Endothelial cell of umbilical vein (primary cell): ENCODE results near the gene EZR. TPM values are rescaled to one million over a fixed set of nuclear protein-coding genes. Genes with fewer than 3 reads are reported as not detected.

ENCODE experiments used
- BruUV-seq: library from RNA; stranded (reverse); fragments of 400-500 nt; replicated peaks from 2 replicates; lab custom pipeline; 2021; lab: Mats Ljungman, UMichigan
- CTCF ChIA-PET: fragments of 300-600, 350-600 bp; sonication (Branson Sonifier 250); formaldehyde crosslinking; loops from one replicate; lab custom pipeline; 2021; ENCODE audit warnings: antibody characterized with exemption, inconsistent platforms; lab: Charles Lee
- POLR2A ChIA-PET: fragments of 300-600, 350-600 bp; sonication (Branson Sonifier 250); formaldehyde crosslinking; loops from one replicate; lab custom pipeline; 2021; ENCODE audit warnings: antibody characterized with exemption, inconsistent platforms; lab: Charles Lee
- DNase-seq: peaks from one replicate; pipeline ENCODE4 v3.0.0-alpha.2; 2011; ENCODE audit warnings: low read depth, low spot score
- FAIRE-seq: peaks from 2 replicates; lab custom pipeline; 2011; peaks lifted over from hg19 to GRCh38; lab: Jason Lieb, UNC
- H2AFZ ChIP-seq: 2 replicates; pipeline ENCODE4 v1.6.0; 2012; ENCODE audit warnings: low read depth, low read length, control low read depth, inconsistent platforms
- H3K27ac ChIP-seq: 2 replicates; pipeline ENCODE4 v1.5.1; 2011; ENCODE audit warnings: low read depth, mild to moderate bottlenecking, control low read depth, low read length, moderate library complexity; ENCODE audit not compliant: insufficient read depth
- H3K27me3 ChIP-seq, 2 experiments: 2 replicates each; pipeline versions ENCODE4 v1.6.0 to v1.6.1; 2011; ENCODE audit warnings: low read length in 2 of 2, mixed read lengths in 1 of 2; ENCODE audit not compliant: control insufficient read depth in 2 of 2, insufficient read depth in 2 of 2
- H3K36me3 ChIP-seq, 2 experiments: 2 replicates in 1 of 2; 3 replicates in 1 of 2; pipeline ENCODE4 v1.5.1; 2011; ENCODE audit warnings: low read length in 2 of 2, mild to moderate bottlenecking in 1 of 2, moderate library complexity in 1 of 2; ENCODE audit not compliant: control insufficient read depth in 2 of 2, insufficient read depth in 2 of 2; ENCODE audit errors: extremely low read depth in 1 of 2
- H3K4me1 ChIP-seq: 3 replicates; pipeline ENCODE4 v1.5.1; 2011; ENCODE audit warnings: mild to moderate bottlenecking, low read length; ENCODE audit not compliant: control insufficient read depth, insufficient read depth; ENCODE audit errors: extremely low read depth
- H3K4me2 ChIP-seq: 2 replicates; pipeline ENCODE4 v1.6.1; 2011; ENCODE audit warnings: low read length, control low read depth, mixed read lengths; ENCODE audit not compliant: insufficient read depth
- H3K4me3 ChIP-seq, 3 experiments: fragments of 200-600 bp in 1 of 3; sonication (generic), shearing (Covaris generic) in 1 of 3; replicated peaks in 1 of 3; 2 replicates each; pipeline ENCODE4 v1.5.1; 2011 to 2016; ENCODE audit warnings: control low read depth in 3 of 3, low read length in 3 of 3, mild to moderate bottlenecking in 2 of 3, inconsistent platforms in 1 of 3, low read depth in 1 of 3, moderate library complexity in 1 of 3; ENCODE audit not compliant: insufficient read depth in 1 of 3
- H3K79me2 ChIP-seq: 2 replicates; pipeline ENCODE4 v1.6.0; 2012; ENCODE audit warnings: low read length, inconsistent platforms; ENCODE audit not compliant: control insufficient read depth, insufficient read depth
- H3K9ac ChIP-seq: replicated peaks from 2 replicates; pipeline ENCODE3; 2011; ENCODE audit warnings: low read length, control low read depth; ENCODE audit not compliant: insufficient read depth; ENCODE audit errors: extremely low read depth
- H3K9me1 ChIP-seq: replicated peaks from 3 replicates; pipeline ENCODE4 v1.6.0; 2011; ENCODE audit warnings: mild to moderate bottlenecking, low read length; ENCODE audit not compliant: control insufficient read depth, insufficient read depth; ENCODE audit errors: extremely low read depth
- H3K9me3 ChIP-seq: replicated peaks from 2 replicates; pipeline ENCODE4 v1.5.1; 2012; ENCODE audit warnings: low read length, inconsistent platforms; ENCODE audit not compliant: control insufficient read depth, insufficient read depth
- H4K20me1 ChIP-seq: replicated peaks from 2 replicates; pipeline ENCODE3; 2011; ENCODE audit warnings: mild to moderate bottlenecking, low read length; ENCODE audit not compliant: control insufficient read depth, insufficient read depth; ENCODE audit errors: extremely low read depth
- CTCF ChIP-seq, 2 donors: IDR thresholded peaks; 1 replicate in 1 of 2; 2 replicates in 1 of 2; pipeline ENCODE4 v1.5.1; 2011; ENCODE audit warnings: low read length in 2 of 2, mild to moderate bottlenecking in 2 of 2, moderate library complexity in 2 of 2, control low read depth in 1 of 2, inconsistent platforms in 1 of 2, low read depth in 1 of 2; ENCODE audit not compliant: insufficient read depth in 1 of 2; ENCODE audit errors: extremely low read depth in 1 of 2
- EZH2 ChIP-seq: IDR thresholded peaks from 2 replicates; pipeline ENCODE4 v1.6.1; 2012; ENCODE audit warnings: borderline replicate concordance, low read depth, mild to moderate bottlenecking, moderate library complexity, low read length, inconsistent platforms; ENCODE audit not compliant: severe bottlenecking
- FOS ChIP-seq: IDR thresholded peaks from 2 replicates; pipeline ENCODE4 v1.6.1; 2011; ENCODE audit warnings: mild to moderate bottlenecking, low read length, moderate library complexity, borderline replicate concordance; ENCODE audit not compliant: insufficient read depth
- MAX ChIP-seq: IDR thresholded peaks from 2 replicates; pipeline ENCODE4 v1.6.1; 2011; ENCODE audit not compliant: insufficient read depth, insufficient read length
- MYC ChIP-seq: IDR thresholded peaks from one replicate; pipeline ENCODE4 v1.6.1; 2011; ENCODE audit warnings: mild to moderate bottlenecking, low read depth, low read length
- dilution Hi-C: fragments of 300-500 bp; cut with MboI; formaldehyde crosslinking; loops from one replicate; pipeline ENCODE4 v1.15.0; 2019; ENCODE audit warnings: low sequenced_read_pairs; ENCODE audit not compliant: extremely low pct_ligation_motif_present
- intact Hi-C: fragments of 100-400 bp; cut with micrococcal nuclease; formaldehyde crosslinking; loops from one replicate; pipeline ENCODE4 v1.10.0; 2022
- polyA plus RNA-seq, 4 experiments: library from polyadenylated mRNA; depleted of rRNA in 3 of 4; stranded (reverse) in 3 of 4; unstranded in 1 of 4; fragments of >200 nt; gene quantifications; 2 replicates each; pipeline versions ENCODE4 v1.2.1 to v1.2.3, GENCODE V29; 2011 to 2012; ENCODE audit warnings: missing spikeins in 1 of 4
- total RNA-seq: library from RNA; stranded (reverse); gene quantifications from 2 replicates; pipeline ENCODE4 v1.2.3, GENCODE V29; 2021

The EZR gene
- total and polyA plus RNA-seq, 2 donors (not counting 3 experiments of a cell fraction or from before 2014, with no cell fraction given): 58.5 to 108 TPM

GRCh38 chr6:158760618-158761250, 58.4 kb downstream of the EZR start:
- no peak overlapping the region for H3K4me2 ChIP-seq
- peaks cover 2 to 4% of the 10 kb centered on the region in 2 experiments for H3K36me3 ChIP-seq
- H3K4me3 ChIP-seq: no peak overlapping the region
- no peak for DNase-seq
- CTCF ChIA-PET: interaction anchor here (0.9 to 1.2 kb wide), 2 partner anchors 42 to 53 kb away, joined by 4 read pairs; no protein-coding TSS in a partner anchor
- H3K9ac ChIP-seq: no peak overlapping the region
- H3K4me1 ChIP-seq: no peaks in the 10 kb centered on the region
- BruUV-seq: no TSS peak
- dilution Hi-C loops (no loop called here), intact Hi-C loops (no loop called here)
- H3K9me1 ChIP-seq: no peaks in the 10 kb centered on the region
- POLR2A ChIA-PET: no interaction called here
- H3K9me3 ChIP-seq: no peaks in the 10 kb centered on the region
- H4K20me1 ChIP-seq: no peaks in the 10 kb centered on the region
- H3K27ac ChIP-seq: no peak overlapping the region
- no peaks in the 10 kb centered on the region for H3K27me3 ChIP-seq
- no peak for FAIRE-seq
- TF ChIP-seq EZH2: no peak
- no peak for TF ChIP-seq MYC
- TF ChIP-seq MAX: no peak
- no peak for TF ChIP-seq FOS
- TF ChIP-seq CTCF (IDR thresholded peaks at IDR 0.05; ENCODE audit: extremely low read depth in 1 of 2, insufficient read depth in 1 of 2, low read depth in 1 of 2, low read length in 2 of 2): no peak
- H3K79me2 ChIP-seq: no peaks in the 10 kb centered on the region
- H2AFZ ChIP-seq: no peak overlapping the region
